Measurements from ENCODE around the gene DNASE1L2. TPM values are rescaled to one million over a fixed set of nuclear protein-coding genes. Genes with fewer than 3 reads are reported as not detected.

Gene DNASE1L2
- total RNA-seq, 1 experiment from 2014 or later = 0.27 TPM

DNA sequence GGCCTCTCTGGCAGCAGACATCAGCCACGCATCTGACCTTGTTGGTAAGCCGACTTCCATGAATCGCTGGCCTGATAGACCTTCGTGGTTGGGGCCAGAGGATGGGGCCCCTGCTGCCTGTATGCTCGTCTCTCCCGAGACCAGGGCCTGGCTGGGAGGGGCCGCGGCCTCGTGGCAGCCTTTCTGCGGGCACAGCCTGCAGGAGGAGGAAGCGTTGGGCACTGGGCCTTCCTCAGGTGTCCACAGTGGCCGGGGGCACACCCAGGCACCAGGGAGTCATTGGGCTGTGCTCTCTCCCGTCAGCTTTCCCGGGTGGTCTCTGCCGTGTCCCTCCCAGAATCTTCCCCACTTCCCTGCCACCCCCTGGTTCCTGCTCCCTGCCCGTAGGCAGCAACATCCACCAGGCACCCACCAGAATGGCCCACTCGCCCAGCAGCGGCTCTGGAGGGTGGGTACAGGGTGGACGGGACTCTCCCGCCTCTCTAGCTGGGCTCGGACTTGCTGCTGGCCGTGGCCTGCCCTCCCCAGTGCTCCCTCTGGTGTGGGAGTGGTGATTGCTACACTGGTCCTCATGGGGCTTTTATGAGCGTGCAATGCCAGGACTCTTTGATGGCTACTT, 6.5 kb upstream of the DNASE1L2 start:
- H3K36me3 ChIP-seq (ENCODE audit: control insufficient read depth, insufficient read depth, low read length) = no peaks in the 10 kb centered on the region; the same call in 1 of the 2 replicates
- H3K9me3 Mint-ChIP-seq (ENCODE audit: unreplicated experiment) = no peaks in the 10 kb centered on the region
- CTCF ChIA-PET = no interaction called here
- DNase-seq = no peak
- no peaks in the 10 kb centered on the region for H3K27me3 Mint-ChIP-seq (ENCODE audit: insufficient read depth, unreplicated experiment)
- no peaks in the 10 kb centered on the region for H3K4me1 Mint-ChIP-seq (ENCODE audit: low read depth, unreplicated experiment)
- H3K4me3 Mint-ChIP-seq (ENCODE audit: unreplicated experiment) = no peak overlapping the region
- intact Hi-C loops (cut with micrococcal nuclease; ENCODE audit: unreplicated experiment) = no loop called here
- BruUV-seq (replicated peaks) = no TSS peak
- no peak for TF ChIP-seq CTCF (IDR thresholded peaks at IDR 0.05; ENCODE audit: insufficient read depth in 1 of 2, low read depth in 1 of 2, low read length in 1 of 2, severe bottlenecking in 1 of 2, unreplicated experiment in 1 of 2)
- no peaks in the 10 kb centered on the region for H3K9me3 ChIP-seq
- POLR2A ChIA-PET = no interaction called here
- no peak overlapping the region for H3K4me3 ChIP-seq (ENCODE audit: low read depth, low read length)
- H3K27me3 ChIP-seq (replicated peaks; ENCODE audit: control insufficient read depth, insufficient read depth, low read length) = no peaks in the 10 kb centered on the region
- H3K4me1 ChIP-seq = peaks cover 2% of the 10 kb centered on the region
- peaks cover 4% of the 10 kb centered on the region for H3K36me3 Mint-ChIP-seq (ENCODE audit: insufficient read depth, unreplicated experiment)
- no peak overlapping the region for H3K27ac Mint-ChIP-seq (ENCODE audit: unreplicated experiment)

DNA sequence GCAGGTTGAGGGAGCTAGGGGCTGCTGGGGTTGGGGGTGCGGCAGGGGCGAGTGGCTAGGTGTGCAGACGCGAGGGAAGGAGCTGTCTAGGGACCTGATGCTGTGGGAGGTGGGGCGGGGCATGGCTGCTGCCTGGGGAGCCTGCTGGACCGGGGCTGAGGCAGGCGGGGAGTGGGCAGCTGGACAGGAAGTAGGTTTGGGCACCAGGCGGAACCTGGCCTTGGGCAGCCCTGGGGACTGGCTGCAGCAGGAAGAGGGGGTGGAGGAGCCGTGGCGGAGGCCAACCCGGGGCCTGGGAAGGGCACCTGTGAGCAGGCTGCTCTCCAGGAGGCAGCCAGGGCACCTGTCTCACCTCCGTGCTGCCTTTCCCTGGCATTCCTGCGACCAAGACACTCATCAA, 5.9 kb upstream of the DNASE1L2 start:
- no peak for TF ChIP-seq CTCF (IDR thresholded peaks at IDR 0.05; ENCODE audit: insufficient read depth in 1 of 2, low read depth in 1 of 2, low read length in 1 of 2, severe bottlenecking in 1 of 2, unreplicated experiment in 1 of 2)
- BruUV-seq (replicated peaks) = no TSS peak
- H3K4me3 Mint-ChIP-seq (ENCODE audit: unreplicated experiment) = no peak overlapping the region
- no peaks in the 10 kb centered on the region for H3K27me3 Mint-ChIP-seq (ENCODE audit: insufficient read depth, unreplicated experiment)
- intact Hi-C loops (cut with micrococcal nuclease; ENCODE audit: unreplicated experiment) = no loop called here
- CTCF ChIA-PET = no interaction called here
- DNase-seq = no peak
- no peaks in the 10 kb centered on the region for H3K4me1 Mint-ChIP-seq (ENCODE audit: low read depth, unreplicated experiment)
- H3K36me3 ChIP-seq (ENCODE audit: control insufficient read depth, insufficient read depth, low read length) = no peaks in the 10 kb centered on the region; the same call in 1 of the 2 replicates
- no peaks in the 10 kb centered on the region for H3K9me3 ChIP-seq
- no peak overlapping the region for H3K27ac Mint-ChIP-seq (ENCODE audit: unreplicated experiment)
- POLR2A ChIA-PET = no interaction called here
- H3K4me3 ChIP-seq (ENCODE audit: low read depth, low read length) = no peak overlapping the region
- no peaks in the 10 kb centered on the region for H3K9me3 Mint-ChIP-seq (ENCODE audit: unreplicated experiment)
- H3K4me1 ChIP-seq = no peaks in the 10 kb centered on the region
- peaks cover 10% of the 10 kb centered on the region for H3K36me3 Mint-ChIP-seq (ENCODE audit: insufficient read depth, unreplicated experiment)
- H3K27me3 ChIP-seq (replicated peaks; ENCODE audit: control insufficient read depth, insufficient read depth, low read length) = no peaks in the 10 kb centered on the region

DNA sequence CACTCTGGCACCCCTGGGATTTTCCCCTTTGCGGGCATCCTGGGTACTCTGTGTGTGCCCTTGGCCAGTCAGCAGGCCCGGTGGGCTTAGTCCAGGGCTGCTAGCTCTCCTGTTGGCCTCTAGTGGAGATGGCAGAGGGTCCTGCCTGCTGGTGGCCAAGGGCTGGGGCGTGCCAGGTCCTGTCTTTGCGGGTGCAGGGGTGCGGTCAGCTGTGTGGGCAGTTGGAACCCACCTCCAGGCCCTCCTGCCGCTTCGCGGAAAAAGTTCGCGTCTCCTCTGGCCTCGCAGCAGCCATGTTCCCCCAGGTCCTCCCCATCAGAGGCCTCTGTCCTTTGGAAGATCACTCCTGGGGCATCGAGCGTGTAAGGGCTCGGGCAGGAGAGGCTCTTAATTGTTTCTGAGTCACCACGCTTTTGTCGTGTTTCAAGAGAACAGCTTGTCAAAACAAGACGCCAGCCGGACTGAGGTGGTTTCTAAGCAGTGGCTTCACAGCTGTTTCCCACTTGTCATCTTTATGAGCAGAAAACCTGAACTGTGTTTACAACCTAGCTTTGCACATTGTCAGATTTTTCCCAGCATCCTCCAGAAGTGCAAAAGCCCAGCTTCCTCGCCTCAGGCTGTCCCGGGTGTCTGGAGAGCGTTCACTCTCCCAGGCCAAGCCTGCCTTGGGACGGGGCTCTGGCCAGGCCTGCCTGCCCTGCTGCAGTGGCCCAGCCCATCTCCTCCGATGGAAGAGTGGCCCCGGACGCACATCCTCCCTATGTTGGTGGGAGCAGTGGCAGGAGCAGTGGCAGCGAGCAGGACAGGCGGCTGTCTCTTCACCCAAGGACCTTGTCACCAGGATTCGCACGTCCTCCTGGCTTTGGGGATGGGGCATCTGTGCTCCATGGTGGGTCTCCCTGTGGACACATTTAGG, 5.0 kb upstream of the DNASE1L2 start:
- no peaks in the 10 kb centered on the region for H3K9me3 Mint-ChIP-seq (ENCODE audit: unreplicated experiment)

More for the DNA sequence above, 5.0 kb upstream of the DNASE1L2 start:
- Histone ChIP-seq H3K4me3 (ENCODE audit: low read depth, low read length) (no peak overlapping the region), H3K4me1 (peaks cover under 1% of the 10 kb centered on the region; the same call in 1 of the 2 replicates), H3K27me3 (replicated peaks; ENCODE audit: control insufficient read depth, insufficient read depth, low read length) (no peaks in the 10 kb centered on the region), H3K9me3 (no peaks in the 10 kb centered on the region), H3K36me3 (ENCODE audit: control insufficient read depth, insufficient read depth, low read length) (no peaks in the 10 kb centered on the region; the same call in 1 of the 2 replicates)
- intact Hi-C loops (cut with micrococcal nuclease; ENCODE audit: unreplicated experiment) = no loop called here
- H3K4me1 Mint-ChIP-seq (ENCODE audit: low read depth, unreplicated experiment) = no peaks in the 10 kb centered on the region
- POLR2A ChIA-PET = no interaction called here
- CTCF ChIA-PET = no interaction called here
- no peak overlapping the region for H3K4me3 Mint-ChIP-seq (ENCODE audit: unreplicated experiment)
- no TSS peak for BruUV-seq (replicated peaks)
- TF ChIP-seq CTCF (IDR thresholded peaks at IDR 0.05; ENCODE audit: insufficient read depth in 1 of 2, low read depth in 1 of 2, low read length in 1 of 2, severe bottlenecking in 1 of 2, unreplicated experiment in 1 of 2) = no peak
- no peak overlapping the region for H3K27ac Mint-ChIP-seq (ENCODE audit: unreplicated experiment)
- no peak for DNase-seq
- no peaks in the 10 kb centered on the region for H3K27me3 Mint-ChIP-seq (ENCODE audit: insufficient read depth, unreplicated experiment)
- H3K36me3 Mint-ChIP-seq (ENCODE audit: insufficient read depth, unreplicated experiment) = peaks cover 19% of the 10 kb centered on the region
